Smooth muscle cell (in vitro differentiated cells): ENCODE measurements around the gene TMEM120A. TPM values are rescaled to one million over a fixed set of nuclear protein-coding genes. Genes with fewer than 3 reads are reported as not detected.

ENCODE experiments used
- DNase-seq: peaks from one replicate; lab custom pipeline; 2025; ENCODE audit not compliant: unreplicated experiment; lab: John Stamatoyannopoulos, UW
- H2AFZ ChIP-seq: fragments of 200-600 bp; sonication (generic); 2 replicates; pipeline ENCODE4 v1.6.0; 2016; ENCODE audit warnings: antibody characterized with exemption, low read depth, mild to moderate bottlenecking
- H3F3A ChIP-seq: fragments of 200-600 bp; sonication (generic); 2 replicates; pipeline ENCODE4 v1.6.0; 2017; ENCODE audit warnings: antibody characterized with exemption, low read depth
- H3K27ac ChIP-seq: fragments of 200-600 bp; sonication (generic); 2 replicates; pipeline ENCODE4 v1.5.1; 2016; ENCODE audit warnings: low read depth, mild to moderate bottlenecking
- H3K27me3 ChIP-seq: fragments of 200-600 bp; sonication (generic); 2 replicates; pipeline ENCODE4 v1.6.1; 2016; ENCODE audit warnings: low read depth, mild to moderate bottlenecking
- H3K36me3 ChIP-seq: fragments of 200-600 bp; sonication (generic); 2 replicates; pipeline ENCODE4 v1.5.1; 2016; ENCODE audit warnings: low read depth
- H3K4me1 ChIP-seq: fragments of 200-600 bp; sonication (generic); 2 replicates; pipeline ENCODE4 v1.5.1; 2016; ENCODE audit warnings: low read depth
- H3K4me2 ChIP-seq: fragments of 200-600 bp; sonication (generic); 2 replicates; pipeline ENCODE4 v1.6.0; 2016; ENCODE audit warnings: mild to moderate bottlenecking
- H3K4me3 ChIP-seq: fragments of 200-600 bp; sonication (generic); 2 replicates; pipeline ENCODE4 v1.5.1; 2016; ENCODE audit warnings: mild to moderate bottlenecking
- H3K79me2 ChIP-seq: fragments of 200-600 bp; sonication (generic); 2 replicates; pipeline ENCODE4 v1.6.0; 2016; ENCODE audit warnings: low read depth, mild to moderate bottlenecking
- H3K9ac ChIP-seq: fragments of 200-600 bp; sonication (generic); 2 replicates; pipeline ENCODE4 v1.6.0; 2016; ENCODE audit warnings: low read depth
- H3K9me3 ChIP-seq: fragments of 200-600 bp; sonication (generic); replicated peaks from 2 replicates; pipeline ENCODE4 v1.5.1; 2016; ENCODE audit warnings: low read depth
- H4K20me1 ChIP-seq: fragments of 200-600 bp; sonication (generic); 2 replicates; pipeline ENCODE4 v1.6.0; 2016; ENCODE audit warnings: low read depth
- WGBS: methylation state at CpG from one replicate; pipeline ENCODE4 v1.1.7; 2016; ENCODE audit warnings: low lambda C conversion rate; 5-methylcytosine and 5-hydroxymethylcytosine counted together
- polyA plus RNA-seq: library from polyadenylated mRNA; unstranded; fragments of >200 nt; fragmentation: Nextera tagmentation; extraction: Ambion mirVana; gene quantifications from 2 replicates; pipeline ENCODE4 v1.2.1, GENCODE V29; 2016
- total RNA-seq: library from RNA; depleted of rRNA; stranded (reverse); fragments of >200 nt; gene quantifications from 2 replicates; pipeline ENCODE4 v1.2.3, GENCODE V29; 2014
- TF ChIP-seq, protein P1 (sequence below): fragments of 200-600 bp; sonication (generic); IDR thresholded peaks from 2 replicates; pipeline ENCODE4 v1.5.1; 2017; ENCODE audit warnings: borderline replicate concordance, mild to moderate bottlenecking, antibody characterized with exemption; ENCODE audit not compliant: insufficient read depth, poor library complexity, severe bottlenecking

TMEM120A gene
- total and polyA plus RNA-seq, 2 experiments from 2014 or later = 20.3 to 37.2 TPM

DNA sequence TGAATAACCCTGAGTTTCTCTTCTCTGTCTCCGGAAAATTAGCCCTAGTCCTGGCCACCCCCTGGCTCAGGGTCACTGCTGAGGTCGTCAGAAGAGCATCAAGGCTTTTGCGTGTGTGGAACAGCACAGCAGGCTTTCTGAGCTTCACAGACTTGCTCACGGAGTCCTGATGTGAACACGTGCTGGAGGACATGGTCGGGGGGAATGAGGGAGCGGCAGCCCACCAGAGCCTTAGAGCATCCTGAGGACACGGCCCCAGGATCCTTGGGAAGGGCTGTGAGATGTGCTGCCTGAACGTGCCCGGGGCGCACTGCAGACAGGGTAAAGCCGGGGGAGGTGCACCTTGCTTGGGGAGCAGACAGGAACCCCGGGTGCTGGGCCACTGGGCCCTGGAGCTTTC is 28.8 kb downstream of the TMEM120A start:
- Histone ChIP-seq H3K4me1 (peaks cover 14% of the 10 kb centered on the region), H2AFZ (no peak overlapping the region), H3K9ac (no peak overlapping the region), H3F3A (no peaks in the 10 kb centered on the region), H4K20me1 (peaks cover 5% of the 10 kb centered on the region), H3K27ac (no peak overlapping the region), H3K4me2 (no peak overlapping the region), H3K79me2 (no peaks in the 10 kb centered on the region), H3K4me3 (no peak overlapping the region), H3K9me3 (no peaks in the 10 kb centered on the region), H3K36me3 (no peaks in the 10 kb centered on the region), H3K27me3 (no peaks in the 10 kb centered on the region)
- WGBS = 95% methylated on average over 13 of the region's 13 CpGs
- TF ChIP-seq, protein P1, sequence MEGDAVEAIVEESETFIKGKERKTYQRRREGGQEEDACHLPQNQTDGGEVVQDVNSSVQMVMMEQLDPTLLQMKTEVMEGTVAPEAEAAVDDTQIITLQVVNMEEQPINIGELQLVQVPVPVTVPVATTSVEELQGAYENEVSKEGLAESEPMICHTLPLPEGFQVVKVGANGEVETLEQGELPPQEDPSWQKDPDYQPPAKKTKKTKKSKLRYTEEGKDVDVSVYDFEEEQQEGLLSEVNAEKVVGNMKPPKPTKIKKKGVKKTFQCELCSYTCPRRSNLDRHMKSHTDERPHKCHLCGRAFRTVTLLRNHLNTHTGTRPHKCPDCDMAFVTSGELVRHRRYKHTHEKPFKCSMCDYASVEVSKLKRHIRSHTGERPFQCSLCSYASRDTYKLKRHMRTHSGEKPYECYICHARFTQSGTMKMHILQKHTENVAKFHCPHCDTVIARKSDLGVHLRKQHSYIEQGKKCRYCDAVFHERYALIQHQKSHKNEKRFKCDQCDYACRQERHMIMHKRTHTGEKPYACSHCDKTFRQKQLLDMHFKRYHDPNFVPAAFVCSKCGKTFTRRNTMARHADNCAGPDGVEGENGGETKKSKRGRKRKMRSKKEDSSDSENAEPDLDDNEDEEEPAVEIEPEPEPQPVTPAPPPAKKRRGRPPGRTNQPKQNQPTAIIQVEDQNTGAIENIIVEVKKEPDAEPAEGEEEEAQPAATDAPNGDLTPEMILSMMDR = no peak
- DNase-seq = no peak

DNA sequence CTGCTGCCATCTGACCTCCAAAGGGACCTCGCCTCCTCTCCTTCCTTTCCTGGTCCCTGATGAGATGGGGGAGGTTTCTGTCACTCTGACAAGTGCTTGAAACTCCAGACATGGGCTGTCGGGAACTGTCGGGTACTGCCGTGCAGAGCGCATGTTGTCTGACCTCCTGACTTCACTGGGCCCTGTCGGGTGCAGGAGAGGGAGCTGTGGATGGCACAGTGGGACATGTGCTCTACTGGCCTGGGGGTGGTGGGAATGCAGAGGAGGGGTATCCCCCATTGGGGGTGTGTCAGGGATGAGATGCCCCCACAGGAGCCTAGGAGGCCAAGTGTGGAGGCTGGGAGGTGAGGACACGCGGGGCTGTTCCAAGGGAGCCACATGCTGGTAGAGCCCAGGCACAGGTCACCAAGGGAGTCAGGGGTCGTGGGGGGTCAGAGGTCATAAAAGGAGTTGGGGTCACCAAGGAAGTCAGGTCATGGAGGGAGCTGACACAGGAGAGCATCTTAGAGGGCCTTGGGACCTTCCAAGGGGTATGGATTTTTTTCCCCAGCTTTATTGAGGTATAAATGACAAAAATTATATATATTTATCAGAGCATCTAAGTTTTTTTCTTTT is 30.9 kb downstream of the TMEM120A start:
- TF ChIP-seq, protein P1 = no peak
- DNase-seq = no peak
- H3K4me2 ChIP-seq = peak overlapping the region; percentile 32
- peak overlapping the region; percentile 81 for H3K9ac ChIP-seq
- no peaks in the 10 kb centered on the region for H4K20me1 ChIP-seq
- H3K4me1 ChIP-seq = peaks cover 14% of the 10 kb centered on the region
- no peaks in the 10 kb centered on the region for H3K79me2 ChIP-seq
- H3K36me3 ChIP-seq = no peaks in the 10 kb centered on the region
- no peak overlapping the region for H3K4me3 ChIP-seq
- H3K27me3 ChIP-seq = no peaks in the 10 kb centered on the region
- no peaks in the 10 kb centered on the region for H3F3A ChIP-seq
- peak overlapping the region; percentile 96 for H3K27ac ChIP-seq
- H3K9me3 ChIP-seq = no peaks in the 10 kb centered on the region
- 86% methylated on average over 9 of the region's 9 CpGs for WGBS
- no peak overlapping the region for H2AFZ ChIP-seq

DNA sequence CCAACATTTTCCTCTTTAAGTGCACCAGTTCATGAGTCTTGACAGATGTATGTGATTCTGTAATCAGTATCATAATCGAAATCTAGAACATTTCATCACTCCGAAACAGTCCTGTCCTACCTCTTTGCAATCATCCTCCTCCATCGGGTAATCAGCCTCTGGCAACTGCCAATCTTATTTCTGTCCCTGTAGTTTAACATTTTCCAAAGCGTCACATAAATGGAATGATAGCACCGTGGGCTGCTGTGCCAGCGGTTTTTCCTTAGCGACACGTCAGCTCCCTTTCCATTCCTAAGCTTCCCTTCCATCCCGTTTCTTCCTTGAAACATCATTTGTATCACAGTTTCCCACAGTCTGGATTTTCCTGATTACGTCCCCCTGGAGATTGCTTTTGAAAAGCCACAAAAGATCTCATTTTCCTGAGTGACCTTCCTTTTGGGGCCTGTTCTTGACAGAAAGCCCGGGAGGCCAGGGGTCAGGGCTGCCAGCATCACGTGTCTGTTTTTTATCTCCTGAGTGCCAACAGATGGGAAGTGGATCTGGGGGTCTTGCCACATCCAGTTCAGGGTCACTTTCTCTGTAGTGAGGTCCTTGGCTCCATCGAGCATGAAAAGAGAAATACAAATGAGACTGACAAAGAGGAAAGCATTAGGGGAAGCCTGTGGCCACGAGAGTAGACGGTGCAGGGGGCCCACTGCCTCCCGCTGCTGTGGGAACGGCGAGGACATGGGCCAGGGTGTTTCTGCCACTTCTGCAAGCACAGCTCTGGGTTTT is 31.6 kb downstream of the TMEM120A start:
- Histone ChIP-seq H4K20me1 (no peaks in the 10 kb centered on the region), H3K4me3 (no peak overlapping the region), H3K27ac (peak overlapping the region; percentile 96), H2AFZ (no peak overlapping the region), H3K9ac (peak overlapping the region; percentile 81), H3K79me2 (no peaks in the 10 kb centered on the region), H3K9me3 (no peaks in the 10 kb centered on the region), H3K4me1 (peaks cover 14% of the 10 kb centered on the region), H3K4me2 (peak overlapping the region; percentile 32), H3K36me3 (no peaks in the 10 kb centered on the region), H3F3A (no peaks in the 10 kb centered on the region), H3K27me3 (no peaks in the 10 kb centered on the region)
- WGBS = 49% methylated on average over 18 of the region's 18 CpGs
- DNase-seq = no peak
- TF ChIP-seq, protein P1 = no peak

DNA sequence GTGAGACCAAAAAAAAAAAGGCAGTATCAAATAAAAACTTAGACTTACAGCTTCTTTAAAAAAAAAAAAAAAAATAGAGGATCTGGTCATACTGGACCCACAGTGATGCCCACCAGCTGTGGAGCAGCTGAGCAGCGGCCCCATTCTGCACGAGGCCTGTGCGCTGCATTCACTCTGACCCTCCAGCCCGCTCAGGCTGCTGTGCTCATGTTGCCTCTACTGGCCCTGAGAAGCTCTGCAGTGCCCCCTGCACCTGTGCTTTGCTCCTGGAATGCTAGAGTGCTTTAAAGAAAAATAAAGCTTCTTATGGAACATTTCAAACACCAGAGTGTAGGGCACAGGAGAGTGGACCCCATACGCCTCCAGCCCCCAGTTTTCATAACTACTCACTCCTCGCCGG is 33.2 kb downstream of the TMEM120A start:
- peaks cover 14% of the 10 kb centered on the region for H3K4me1 ChIP-seq
- no peaks in the 10 kb centered on the region for H4K20me1 ChIP-seq
- H2AFZ ChIP-seq = no peak overlapping the region
- H3K9ac ChIP-seq = no peak overlapping the region
- no peaks in the 10 kb centered on the region for H3K27me3 ChIP-seq
- no peak overlapping the region for H3K4me3 ChIP-seq
- H3K27ac ChIP-seq = no peak overlapping the region
- no peaks in the 10 kb centered on the region for H3K79me2 ChIP-seq
- no peaks in the 10 kb centered on the region for H3F3A ChIP-seq
- no peaks in the 10 kb centered on the region for H3K36me3 ChIP-seq
- no peak for DNase-seq
- no peak overlapping the region for H3K4me2 ChIP-seq
- no peaks in the 10 kb centered on the region for H3K9me3 ChIP-seq
- TF ChIP-seq, protein P1 = no peak
- WGBS = 97% methylated on average over 7 of the region's 7 CpGs
